Erythroblast (primary cell): ENCODE measurements around the gene TLK2.
"Not testable (repeated sequence)": the region's sequence is repeated elsewhere in the genome, so short reads cannot be mapped to it uniquely, and the experiment has no call there.

ENCODE experiments used
- GATA1 ChIP-seq: IDR thresholded peaks from 2 replicates; pipeline ENCODE4 v1.6.1; 2011; ENCODE audit warnings: low read depth, mild to moderate bottlenecking, control low read depth, low read length, moderate library complexity
- POLR2A ChIP-seq: IDR thresholded peaks from 2 replicates; pipeline ENCODE4 v1.6.1; 2011; ENCODE audit warnings: mild to moderate bottlenecking, low read length

GRCh38 chr17:62504857-62505256 lies 26.2 kb downstream of the TLK2 start:
- not testable (repeated sequence) for TF ChIP-seq POLR2A, GATA1
